ENCODE results near the gene ZNF180.
"Not testable (repeated sequence)": the region's sequence is repeated elsewhere in the genome, so short reads cannot be mapped to it uniquely, and the experiment has no call there.

ZNF180 gene

DNA sequence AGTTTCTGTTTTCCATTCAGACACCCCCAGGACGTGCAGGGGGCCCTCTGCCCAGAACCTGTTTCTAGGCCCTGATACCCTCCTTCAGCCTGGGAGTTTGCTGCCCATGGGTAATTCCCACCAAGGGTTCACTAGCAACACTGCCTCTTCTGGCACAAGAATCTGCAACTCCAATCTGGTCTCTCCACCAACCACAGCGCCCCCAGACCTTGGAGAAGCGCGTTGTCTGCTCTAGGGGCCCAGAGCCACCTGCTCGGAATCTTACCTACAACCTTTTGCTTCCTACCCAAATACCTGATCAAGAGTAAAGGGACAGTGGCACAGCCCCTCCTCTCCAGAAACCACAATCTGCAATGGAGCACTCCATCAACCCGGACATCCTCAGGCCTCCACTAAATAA is 763 bp downstream of the ZNF180 start:
- FAIRE-seq, result no peak
- DNase-seq (ENCODE audit: insufficient read length, low spot score), result peak; percentile 13

DNA sequence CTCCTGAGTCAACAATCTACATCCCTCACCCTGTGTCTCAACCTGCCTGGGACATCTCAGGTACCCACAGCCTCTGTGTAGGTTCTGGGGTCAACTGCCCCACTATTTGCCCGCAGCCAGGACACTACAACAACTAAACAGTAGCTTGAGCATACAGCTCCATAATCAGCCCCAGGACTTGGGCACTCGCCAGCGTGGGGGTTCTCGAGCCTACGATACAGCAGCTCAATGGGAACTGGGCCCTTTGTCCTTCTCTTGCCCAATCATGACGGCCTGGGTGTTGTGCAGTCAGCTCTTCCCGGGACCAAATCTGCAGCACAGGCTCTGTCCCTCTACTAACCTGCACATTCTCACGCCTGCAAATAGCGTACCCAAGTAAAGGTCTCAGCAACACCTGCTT is 1.3 kb downstream of the ZNF180 start:
- DNase-seq (ENCODE audit: insufficient read length, low spot score) (no peak), FAIRE-seq (peak; percentile 28)

DNA sequence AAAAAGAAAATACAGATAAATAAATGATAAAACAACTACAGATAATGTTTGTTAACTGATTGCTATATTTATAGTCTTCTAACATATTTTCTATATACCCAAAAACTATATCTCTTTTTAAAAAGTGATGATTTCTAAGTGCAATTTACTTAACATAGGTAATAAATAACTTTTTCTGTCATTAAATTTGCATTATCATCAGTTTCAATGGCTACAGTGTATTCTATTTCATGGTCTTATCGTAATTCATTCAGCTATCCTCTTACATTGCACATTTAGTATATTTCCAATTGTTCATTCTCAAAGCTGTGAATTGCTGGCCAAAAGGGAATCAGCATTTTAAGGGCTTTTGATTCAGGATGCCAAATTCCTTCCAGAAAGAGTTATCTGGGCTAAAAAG is 3.6 kb downstream of the ZNF180 start:
- no peak for DNase-seq (ENCODE audit: insufficient read length, low spot score)
- FAIRE-seq, result no peak

DNA sequence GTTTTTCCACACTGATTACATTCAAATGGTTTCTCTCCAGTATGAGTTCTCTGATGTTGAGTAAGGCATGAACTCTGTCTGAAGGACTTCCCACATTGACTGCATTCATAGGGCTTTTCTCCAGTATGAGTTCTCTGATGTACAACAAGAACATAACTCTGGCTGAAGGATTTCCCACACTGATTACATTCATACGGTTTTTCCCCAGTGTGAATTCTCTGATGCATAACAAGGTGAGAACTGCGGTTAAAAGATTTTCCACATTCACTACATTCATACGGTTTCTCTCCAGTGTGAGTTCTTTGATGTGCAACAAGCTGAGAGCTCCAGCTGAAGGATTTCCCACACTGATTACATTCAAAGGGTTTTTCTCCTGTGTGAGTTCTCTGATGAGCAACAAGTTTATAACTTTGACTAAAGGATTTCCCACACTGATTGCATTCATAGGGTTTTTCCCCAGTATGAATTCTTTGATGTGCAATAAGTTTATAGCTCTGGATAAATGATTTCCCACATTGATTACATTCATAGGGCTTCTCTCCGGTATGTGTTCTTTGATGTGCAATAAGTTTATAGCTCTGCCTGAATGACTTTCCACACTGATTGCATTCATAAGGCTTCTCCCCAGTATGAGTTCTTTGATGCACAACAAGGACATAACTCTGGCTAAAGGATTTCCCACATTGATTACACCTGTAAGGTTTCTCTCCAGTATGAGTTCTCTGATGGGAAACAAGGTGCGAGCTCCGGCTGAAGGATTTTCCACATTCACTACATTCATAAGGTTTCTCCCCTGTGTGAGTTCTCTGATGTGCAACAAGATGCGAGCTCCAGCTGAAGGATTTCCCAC is 23.5 kb downstream of the ZNF180 start:
- no peak for FAIRE-seq
- no peak for DNase-seq (ENCODE audit: insufficient read length, low spot score)

DNA sequence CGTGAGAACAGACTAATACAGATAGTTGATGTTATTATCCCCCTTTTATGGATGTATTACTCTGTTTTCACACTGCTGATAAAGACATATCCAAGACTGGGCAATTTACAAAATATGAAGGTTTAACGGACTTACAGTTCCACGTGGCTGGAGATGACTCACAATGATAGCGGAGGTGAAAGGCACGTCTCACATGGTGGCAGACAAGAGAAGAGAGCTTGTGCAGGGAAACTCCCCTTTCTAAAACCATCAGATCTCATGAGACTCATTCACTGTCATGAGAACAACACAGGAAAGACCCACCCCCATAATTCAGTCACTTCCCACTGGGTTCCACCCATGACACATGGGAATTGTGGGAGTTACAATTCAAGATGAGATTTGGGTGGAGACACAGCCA is 31.6 kb downstream of the ZNF180 start:
- not testable (repeated sequence) for FAIRE-seq

DNA sequence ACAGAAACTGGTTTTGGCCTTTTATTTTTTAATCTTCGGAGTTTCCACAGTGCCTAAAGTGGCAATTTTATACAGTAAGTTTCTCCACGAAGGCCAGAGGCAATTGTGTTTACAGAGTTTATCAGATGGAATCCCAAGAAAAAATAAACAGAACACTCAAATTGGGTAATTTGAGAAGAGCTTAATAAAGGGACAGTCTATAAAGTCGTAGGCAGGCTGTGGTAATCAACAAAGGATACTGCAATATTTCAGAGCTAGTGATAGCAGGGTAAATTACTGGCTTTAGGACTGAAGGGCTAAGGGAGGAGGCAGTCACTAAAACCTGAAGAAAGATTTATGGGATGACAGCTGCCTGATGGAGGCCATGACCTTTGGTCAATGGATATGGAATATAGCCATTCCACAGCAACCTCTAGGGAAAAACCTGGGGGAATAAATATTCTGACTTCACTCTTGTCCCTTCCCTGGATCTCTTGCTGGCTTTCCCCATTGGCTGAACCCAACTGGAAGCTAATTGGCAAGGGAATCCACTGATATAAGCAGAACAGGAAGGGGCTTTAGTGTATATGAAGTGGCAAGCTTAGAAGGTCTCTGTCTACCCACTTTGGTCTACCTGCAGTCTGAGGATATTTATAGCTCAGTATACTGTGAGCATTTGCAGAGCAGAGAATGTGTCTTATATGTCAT is 37.6 kb downstream of the ZNF180 start:
- not testable (repeated sequence) for FAIRE-seq; DNase-seq (ENCODE audit: insufficient read length, low spot score)

More for the DNA sequence above, 31.6 kb downstream of the ZNF180 start:
- DNase-seq (ENCODE audit: insufficient read length, low spot score), result not testable (repeated sequence)

DNA sequence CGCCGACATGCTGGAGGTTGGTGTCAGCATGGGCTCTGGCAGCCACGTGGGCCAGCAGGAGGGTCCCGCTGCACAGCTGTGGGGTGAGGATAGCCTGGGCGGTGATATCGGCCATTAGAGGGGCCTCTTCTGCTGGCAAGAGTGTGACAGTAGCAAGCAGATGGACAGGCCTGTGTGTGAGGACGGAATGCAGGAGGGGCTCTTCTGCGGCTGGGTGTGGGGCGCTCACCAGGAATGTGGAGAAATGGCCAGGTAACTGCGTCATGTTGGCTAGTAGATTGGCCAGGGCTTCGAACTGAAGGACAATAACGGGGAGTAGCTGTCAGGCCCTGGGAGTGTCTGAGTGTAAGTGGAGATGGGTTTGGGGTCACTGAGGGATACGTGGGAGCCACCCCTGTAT is 44.3 kb downstream of the ZNF180 start:
- not testable (repeated sequence) for DNase-seq (ENCODE audit: insufficient read length, low spot score); FAIRE-seq

DNA sequence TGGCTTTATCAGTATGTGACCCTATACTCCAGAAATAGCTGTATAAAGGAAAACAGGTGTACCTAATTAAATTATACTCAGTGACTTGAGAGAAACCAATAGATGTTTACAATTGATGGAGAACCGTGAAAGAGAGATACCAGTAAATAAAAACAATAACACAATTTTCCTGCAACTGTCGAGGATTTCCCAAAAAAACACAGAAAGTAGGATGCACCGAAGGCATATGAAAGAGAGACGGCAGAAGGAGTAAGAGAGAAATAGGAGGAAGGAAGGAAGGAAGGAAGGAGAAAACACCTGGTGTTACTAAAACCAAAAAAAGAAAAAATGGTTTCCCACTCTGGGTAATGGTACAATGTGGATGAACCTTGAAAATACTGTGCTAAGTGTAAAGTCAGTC is 45.2 kb downstream of the ZNF180 start:
- DNase-seq (ENCODE audit: insufficient read length, low spot score) (no peak), FAIRE-seq (no peak)

DNA sequence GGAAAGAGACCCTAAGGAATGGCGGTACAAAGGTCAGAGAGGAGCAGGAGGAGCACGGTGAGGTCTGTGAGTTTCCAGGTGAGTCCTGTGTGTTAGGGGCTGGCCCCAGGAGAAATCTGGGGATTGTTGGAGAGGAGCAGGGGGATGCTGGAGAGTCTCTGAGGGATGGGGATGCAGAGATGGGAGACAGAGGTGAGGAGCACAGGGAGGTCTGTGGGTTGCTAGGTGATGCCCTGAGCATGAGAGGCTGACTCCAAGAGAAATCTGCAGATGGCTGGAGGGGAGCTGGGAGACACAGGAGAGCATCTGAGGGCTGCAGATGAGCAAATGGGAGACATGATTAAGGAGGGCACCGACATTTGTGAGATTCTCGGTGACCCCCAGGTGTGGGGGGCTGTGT is 48.0 kb downstream of the ZNF180 start:
- no peak for DNase-seq (ENCODE audit: insufficient read length, low spot score)
- FAIRE-seq, result no peak

DNA sequence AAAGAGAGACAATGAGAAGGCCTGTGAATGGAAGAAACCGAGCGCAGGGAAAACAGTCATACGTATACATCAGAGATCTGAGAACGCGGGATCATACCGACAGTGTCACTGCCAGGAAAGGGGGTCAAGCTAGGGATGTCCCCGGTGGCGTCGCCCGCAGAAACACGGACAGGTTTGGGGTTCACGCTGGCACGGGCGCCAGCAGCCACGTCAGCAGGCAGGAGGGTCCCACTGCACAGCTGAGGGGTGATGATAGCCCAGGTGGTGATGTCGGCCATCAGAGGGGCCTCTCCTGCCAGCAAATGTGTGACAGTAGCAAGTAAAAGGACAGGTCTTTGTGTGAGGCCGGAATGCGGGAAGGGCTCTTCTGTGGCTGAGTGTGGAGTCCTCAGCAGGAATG is 48.6 kb downstream of the ZNF180 start:
- FAIRE-seq, result no peak

DNA sequence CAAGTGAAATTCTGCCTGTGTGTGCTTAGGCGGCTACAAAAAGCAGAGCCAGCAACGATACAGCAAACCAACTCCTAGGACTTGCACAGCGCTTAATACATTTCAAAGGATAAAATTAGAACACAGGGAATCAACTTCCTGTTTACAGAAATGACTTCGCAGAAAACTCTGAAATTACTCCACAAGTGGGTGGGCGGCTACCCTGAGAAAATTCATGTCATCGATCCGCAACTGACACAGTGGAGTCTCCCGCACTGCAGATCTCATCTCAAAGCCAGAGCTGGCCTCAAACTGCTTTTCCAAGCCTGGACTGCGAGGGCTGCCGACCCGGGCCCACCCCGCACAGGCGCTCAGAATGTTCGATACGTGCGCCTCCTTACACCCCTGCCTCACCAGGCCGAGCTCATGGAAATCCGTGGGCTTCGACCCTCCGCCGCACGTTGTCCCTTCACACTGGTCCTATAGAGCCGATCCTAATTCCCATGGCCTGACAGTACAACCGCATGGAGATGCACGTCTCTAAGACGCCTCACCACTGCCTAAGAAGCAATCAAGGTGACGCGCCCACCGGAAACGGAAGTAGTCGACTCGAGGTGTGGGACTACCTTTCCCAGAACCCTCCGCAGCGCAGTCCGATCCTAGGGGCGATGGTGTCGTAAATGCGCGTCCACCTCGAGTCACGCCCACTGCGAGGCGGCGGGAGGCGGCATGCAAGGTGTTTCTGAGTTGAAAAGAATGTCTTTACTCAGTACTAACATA is 52.2 kb downstream of the ZNF180 start, which contains the start of gene ZNF229:
ZNF229 (minus strand) TSS at position 557 of the 759 bp plus-strand sequence. CDS start 5,625 bp downstream, outside the sequence.
- FAIRE-seq, result peak; percentile 98
- DNase-seq (ENCODE audit: insufficient read length, low spot score), result peak; percentile 92

More for the DNA sequence above, 48.6 kb downstream of the ZNF180 start:
- DNase-seq (ENCODE audit: insufficient read length, low spot score), result no peak

DNA sequence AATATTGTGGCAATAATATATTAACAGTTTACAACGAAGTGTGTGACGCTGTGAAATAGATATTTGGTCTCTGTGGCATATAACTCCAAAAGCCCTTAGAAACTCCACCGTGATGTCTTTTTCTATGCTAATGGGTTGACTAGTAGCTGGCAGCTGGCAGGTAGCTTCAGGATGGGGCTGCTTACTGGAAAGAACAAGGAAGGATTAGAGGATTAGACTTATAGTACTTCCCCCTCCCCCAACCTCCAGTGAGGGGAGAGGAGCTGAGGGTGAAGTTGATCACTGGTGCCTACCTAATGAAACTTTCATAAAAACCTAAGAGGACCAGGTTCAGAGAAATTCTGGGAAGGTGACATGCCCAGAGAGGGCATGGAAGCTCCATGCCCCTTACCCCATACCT is 61.9 kb downstream of the ZNF180 start:
- DNase-seq (ENCODE audit: insufficient read length, low spot score) (no peak), FAIRE-seq (no peak)

DNA sequence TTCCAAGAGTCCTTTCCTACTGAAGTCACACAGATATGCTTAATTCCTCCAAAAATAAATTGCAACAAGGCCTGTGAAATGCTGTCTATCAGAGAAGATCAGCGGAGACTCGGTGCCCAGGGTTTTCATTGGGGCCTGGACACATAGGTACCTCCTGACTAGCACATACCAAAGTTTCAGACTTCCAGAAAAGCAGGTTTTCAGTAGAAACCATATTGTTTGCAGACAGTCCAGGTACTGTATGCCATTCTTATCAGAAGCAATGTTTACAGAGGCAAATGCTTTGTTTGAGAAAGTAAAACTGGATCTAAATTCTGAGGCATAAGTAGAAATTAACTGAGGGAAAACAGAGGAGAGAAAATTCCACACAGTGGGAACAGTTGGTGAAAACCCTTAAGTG is 64.9 kb downstream of the ZNF180 start:
- FAIRE-seq (no peak), DNase-seq (ENCODE audit: insufficient read length, low spot score) (no peak)

DNA sequence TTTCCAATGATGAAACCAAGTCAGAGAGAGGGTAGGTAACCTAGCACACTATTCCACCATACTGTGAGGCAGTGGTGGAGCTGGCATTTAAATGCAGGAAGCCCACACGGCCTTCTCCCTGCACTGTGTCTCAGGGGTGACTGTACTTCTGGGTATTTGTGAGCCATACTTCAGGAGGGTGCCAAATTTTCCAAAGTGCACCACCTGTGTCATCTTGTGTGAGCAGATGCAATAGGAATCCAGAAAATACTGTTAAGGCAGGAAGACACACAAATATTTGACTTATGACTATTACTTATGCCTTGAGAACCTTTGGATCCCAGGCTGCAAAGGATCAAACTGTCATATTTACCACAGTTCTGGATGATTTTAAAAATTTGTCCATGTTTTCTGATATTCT is 69.4 kb downstream of the ZNF180 start:
- no peak for FAIRE-seq

More for the DNA sequence above, 69.4 kb downstream of the ZNF180 start:
- no peak for DNase-seq (ENCODE audit: insufficient read length, low spot score)
